ENCODE data around the gene MCTP1. TPM values are rescaled to one million over a fixed set of nuclear protein-coding genes. Genes with fewer than 3 reads are reported as not detected.

Gene MCTP1
- total and polyA plus RNA-seq, 2 of the 13 experiments (the other 11 are each of a cell fraction or from before 2014, with no cell fraction given) = 0.15 to 0.48 TPM

- TF ChIP-seq ATF7 (IDR thresholded peaks at IDR 0.05) = no peak
- no peak for TF ChIP-seq ATF7 (CRISPR knock-in tag; IDR thresholded peaks at IDR 0.05)
- no peak for TF ChIP-seq PRPF4 (IDR thresholded peaks at IDR 0.05; ENCODE audit: low read depth, low read length, poor library complexity, severe bottlenecking)
- TF ChIP-seq ZFP90 (CRISPR knock-in tag; IDR thresholded peaks at IDR 0.05; ENCODE audit: borderline replicate concordance) = no peak
Observed at GRCh38 chr5:95261437-95262175, 23.3 kb downstream of the MCTP1 start (continued).

GRCh38 chr5:95256991-95257390 is 27.9 kb downstream of the MCTP1 start:
- DNase-seq (ENCODE audit: low spot score) (no peak), FAIRE-seq (no peak), ATAC-seq (no peak)
- Histone ChIP-seq H2AFZ (ENCODE audit: low read length) (no peak overlapping the region), H3K4me1 (ENCODE audit: insufficient read depth, low read length) (peaks cover 7% of the 10 kb centered on the region), H3K36me3 (replicated peaks in 1 of 2; ENCODE audit: control insufficient read depth in 1 of 2, insufficient read depth in 2 of 2, low read length in 2 of 2) (no peaks in the 10 kb centered on the region), H3K9me3 (ENCODE audit: low read length) (no peaks in the 10 kb centered on the region), H3K9ac (ENCODE audit: insufficient read depth, low read depth, low read length) (no peak overlapping the region), H3K27ac (ENCODE audit: extremely low read length, insufficient read depth, low read length) (no peak overlapping the region), H3K4me2 (ENCODE audit: low read depth, low read length) (no peak overlapping the region), H3K79me2 (ENCODE audit: insufficient read depth, low read length) (no peaks in the 10 kb centered on the region), H4K20me1 (ENCODE audit: insufficient read depth, low read length) (no peaks in the 10 kb centered on the region), H3K4me3 (replicated peaks in 1 of 3; ENCODE audit: insufficient read depth in 1 of 3, low read depth in 2 of 3, low read length in 3 of 3) (no peak overlapping the region), H3K27me3 (ENCODE audit: control insufficient read depth in 1 of 2, insufficient read depth in 2 of 2, low read length in 2 of 2) (no peaks in the 10 kb centered on the region)
- ChIA-PET CTCF (ENCODE audit: low intra/inter-chr PET ratio, low total read pairs) (no interaction called here), POLR2A (no interaction called here)
- intact Hi-C loops (cut with micrococcal nuclease; ENCODE audit: unreplicated experiment) (no loop called here), in situ Hi-C loops (cut with HindIII; ENCODE audit: extremely low pct_ligation_motif_present, low pct_unique_long_range_greater_than_20kb) (no loop called here)
- no peak for TF ChIP-seq KDM4B (CRISPR knock-in tag; IDR thresholded peaks at IDR 0.05)
- no peak for TF ChIP-seq KLF6 (CRISPR knock-in tag; IDR thresholded peaks at IDR 0.05)
- TF ChIP-seq ZNF34 (CRISPR knock-in tag; IDR thresholded peaks at IDR 0.05; ENCODE audit: borderline replicate concordance) = no peak
- no peak for TF ChIP-seq ZNF564 (CRISPR knock-in tag; IDR thresholded peaks at IDR 0.05)
- TF ChIP-seq GMEB2 (CRISPR knock-in tag; IDR thresholded peaks at IDR 0.05; ENCODE audit: low read depth) = no peak
- no peak for TF ChIP-seq FOXA1 (IDR thresholded peaks at IDR 0.05)
- TF ChIP-seq FOXA1 (CRISPR knock-in tag; IDR thresholded peaks at IDR 0.05) = no peak
- no peak for TF ChIP-seq ATF4 (CRISPR knock-in tag; IDR thresholded peaks at IDR 0.05)
- no peak for TF ChIP-seq TP53 (CRISPR knock-in tag; conservative IDR thresholded peaks at IDR 0.05)
- no peak for TF ChIP-seq NCOA5 (CRISPR knock-in tag; IDR thresholded peaks at IDR 0.05)
- no peak for TF ChIP-seq ZNF281 (CRISPR knock-in tag; IDR thresholded peaks at IDR 0.05; ENCODE audit: borderline replicate concordance)
- no peak for TF ChIP-seq PREB (CRISPR knock-in tag; IDR thresholded peaks at IDR 0.05)
- TF ChIP-seq GTF3A (CRISPR knock-in tag; conservative IDR thresholded peaks at IDR 0.05) = no peak
- no peak for TF ChIP-seq AGO2 (optimal IDR thresholded peaks at IDR 0.05; ENCODE audit: low read depth, low read length)
- BruUV-seq (replicated peaks) = no TSS peak
